Body of pancreas (tissue), 4 donors: ENCODE measurements around the gene MINDY2. TPM values are rescaled to one million over a fixed set of nuclear protein-coding genes. Genes with fewer than 3 reads are reported as not detected.

Experiments used
- ATAC-seq: fragments of 150-250 bp; one replicate; pipeline ENCODE4 v1.9.1; 2016
- DNase-seq, 4 donors: peaks; one replicate each; pipeline ENCODE4 v3.0.0-alpha.2; 2019
- H3K27ac ChIP-seq, 4 donors: fragments of 200-600 bp; sonication (generic); 1 replicate in 3 of 4; 2 replicates in 1 of 4; pipeline versions ENCODE4 v1.5.1 to v1.6.1; 2016 to 2019; ENCODE audit warnings: mild to moderate bottlenecking in 1 of 4, mixed read lengths in 1 of 4, moderate library complexity in 1 of 4
- H3K27me3 ChIP-seq, 2 donors: fragments of 200-600 bp; sonication (generic); one replicate each; pipeline ENCODE4 v1.6.0; 2016; ENCODE audit warnings: mild to moderate bottlenecking in 1 of 2
- H3K36me3 ChIP-seq, 2 donors: fragments of 200-600 bp; sonication (generic); replicated peaks in 1 of 2; 2 replicates each; pipeline ENCODE4 v1.5.1; 2016; ENCODE audit warnings: low read depth in 2 of 2; ENCODE audit not compliant: insufficient read depth in 1 of 2
- H3K4me1 ChIP-seq: fragments of 200-600 bp; sonication (generic); one replicate; pipeline ENCODE4 v1.6.0; 2016
- H3K4me3 ChIP-seq, 2 donors: fragments of 200-600 bp; sonication (generic); 1 replicate in 1 of 2; 2 replicates in 1 of 2; pipeline ENCODE4 v1.5.1; 2016 to 2019
- H3K9me3 ChIP-seq, 3 donors: fragments of 200-600 bp; sonication (generic); 1 replicate in 2 of 3; 2 replicates in 1 of 3; pipeline ENCODE4 v1.5.1; 2016
- POLR2A ChIP-seq, 3 donors: fragments of 450-650 bp; IDR thresholded peaks; one replicate each; pipeline ENCODE4 v1.6.1; 2016; ENCODE audit warnings: antibody characterized with exemption in 3 of 3, mild to moderate bottlenecking in 2 of 3
- WGBS, 2 donors: methylation state at CpG; one replicate each; pipeline ENCODE4 v1.1.5; 2017; 5-methylcytosine and 5-hydroxymethylcytosine counted together
- intact Hi-C: fragments of 100-400 bp; cut with DNase I; formaldehyde crosslinking; loops from one replicate; pipeline ENCODE4 v1.15.1; 2023
- total RNA-seq, 2 donors: library from RNA; depleted of rRNA; stranded (reverse); fragments of >200 nt; gene quantifications; one replicate each; pipeline ENCODE4 v1.1.0, GENCODE V29; 2016
- TF ChIP-seq, protein P1 (sequence below), 7 experiments: fragments of 450-650 bp in 4 of 7; fragments of 200-600 bp in 3 of 7; sonication (generic) in 3 of 7; IDR thresholded peaks; one replicate each; pipeline ENCODE4 v1.5.1; 2016 to 2019; ENCODE audit warnings: antibody characterized with exemption in 7 of 7

MINDY2 gene
- total RNA-seq, 2 donors from 2014 or later = 8.9 to 11.9 TPM

DNA sequence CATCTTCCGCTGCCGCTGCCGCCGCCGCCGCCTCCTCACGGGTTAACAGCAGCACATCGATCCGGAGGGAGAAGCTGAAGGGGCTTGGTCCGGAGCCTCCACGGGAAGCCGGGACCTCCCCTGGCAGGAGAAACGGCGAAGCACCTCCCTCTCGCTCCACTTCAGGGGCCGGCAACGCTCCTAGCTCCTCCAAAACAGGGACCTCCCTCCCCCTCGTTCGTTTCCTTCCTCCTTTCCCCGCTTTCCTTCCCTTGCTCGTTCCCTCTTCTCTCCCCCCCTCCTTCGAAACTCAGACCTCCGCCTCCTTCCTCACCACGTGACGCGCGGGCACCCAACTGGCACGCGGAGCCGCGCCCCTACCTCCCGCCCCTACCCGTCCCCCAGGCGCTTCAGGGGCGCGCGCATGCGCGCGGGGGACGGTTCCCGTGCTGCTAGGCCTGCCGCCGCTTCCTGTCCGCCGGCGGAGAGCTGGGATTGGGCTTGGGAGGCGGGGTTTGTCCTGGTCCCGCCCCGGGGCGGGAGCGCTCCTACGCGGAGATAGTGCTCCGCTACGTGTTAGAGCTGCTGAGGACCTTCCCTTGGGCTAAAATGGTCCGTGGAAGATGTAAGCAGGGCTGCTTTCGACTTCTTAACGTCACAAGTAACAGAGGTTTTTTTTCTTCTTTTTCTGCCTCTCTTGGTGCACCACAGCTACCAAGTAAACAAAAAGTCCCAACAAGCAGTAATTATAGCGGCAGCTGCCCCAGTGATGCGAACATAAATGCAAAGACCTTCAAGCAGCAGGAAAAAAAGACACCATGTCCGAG lies 21.4 kb upstream of the MINDY2 start, which contains the start of gene ADAM10:
ADAM10 (minus strand) TSS at position 176 of the 806 bp plus-strand sequence; CDS start at position 3, 173 bp downstream.
- intact Hi-C loops = no loop called here
- Histone ChIP-seq H3K4me1 (peaks cover 17% of the 10 kb centered on the region), H3K4me3 (peak within 1 kb of the TSS; percentile 84 to 99), H3K27me3 (no peaks in the 10 kb centered on the region), H3K36me3 (no peaks in the 10 kb centered on the region), H3K27ac (peak within 1 kb of the TSS; percentile 90 to 97 (median 94)), H3K9me3 (no peaks in the 10 kb centered on the region)
- WGBS, 2 donors = 0% methylated on average over 42 to 59 of the region's 62 CpGs
- TF ChIP-seq, protein P1, sequence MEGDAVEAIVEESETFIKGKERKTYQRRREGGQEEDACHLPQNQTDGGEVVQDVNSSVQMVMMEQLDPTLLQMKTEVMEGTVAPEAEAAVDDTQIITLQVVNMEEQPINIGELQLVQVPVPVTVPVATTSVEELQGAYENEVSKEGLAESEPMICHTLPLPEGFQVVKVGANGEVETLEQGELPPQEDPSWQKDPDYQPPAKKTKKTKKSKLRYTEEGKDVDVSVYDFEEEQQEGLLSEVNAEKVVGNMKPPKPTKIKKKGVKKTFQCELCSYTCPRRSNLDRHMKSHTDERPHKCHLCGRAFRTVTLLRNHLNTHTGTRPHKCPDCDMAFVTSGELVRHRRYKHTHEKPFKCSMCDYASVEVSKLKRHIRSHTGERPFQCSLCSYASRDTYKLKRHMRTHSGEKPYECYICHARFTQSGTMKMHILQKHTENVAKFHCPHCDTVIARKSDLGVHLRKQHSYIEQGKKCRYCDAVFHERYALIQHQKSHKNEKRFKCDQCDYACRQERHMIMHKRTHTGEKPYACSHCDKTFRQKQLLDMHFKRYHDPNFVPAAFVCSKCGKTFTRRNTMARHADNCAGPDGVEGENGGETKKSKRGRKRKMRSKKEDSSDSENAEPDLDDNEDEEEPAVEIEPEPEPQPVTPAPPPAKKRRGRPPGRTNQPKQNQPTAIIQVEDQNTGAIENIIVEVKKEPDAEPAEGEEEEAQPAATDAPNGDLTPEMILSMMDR (IDR thresholded peaks at IDR 0.05) = peak in 1 of 7 experiments; percentile 11
- TF ChIP-seq POLR2A (IDR thresholded peaks at IDR 0.05) = peak; percentile 60 to 94 (median 93)
- DNase-seq (peak; percentile 99), ATAC-seq (peak; percentile 98)

- ATAC-seq (no peak), DNase-seq (no peak)
- Histone ChIP-seq H3K27me3 (no peaks in the 10 kb centered on the region), H3K27ac (no peak overlapping the region), H3K4me3 (no peak overlapping the region), H3K4me1 (peaks cover 7% of the 10 kb centered on the region), H3K36me3 (no peaks in the 10 kb centered on the region), H3K9me3 (no peaks in the 10 kb centered on the region)
- TF ChIP-seq, protein P1 (IDR thresholded peaks at IDR 0.05) = no peak
- no peak for TF ChIP-seq POLR2A (IDR thresholded peaks at IDR 0.05)
- WGBS, 2 donors = 77 to 80% methylated on average over 3 of the region's 3 CpGs
- intact Hi-C loops = no loop called here
Measured at GRCh38 chr15:58752716-58753115, 18.4 kb upstream of the MINDY2 start.

GRCh38 chr15:58755350-58755749 lies 15.8 kb upstream of the MINDY2 start:
- no peak overlapping the region for H3K4me3 ChIP-seq
- TF ChIP-seq POLR2A (IDR thresholded peaks at IDR 0.05) = no peak
- TF ChIP-seq, protein P1 (IDR thresholded peaks at IDR 0.05) = no peak
- no peak for ATAC-seq
- intact Hi-C loops = no loop called here
- no peaks in the 10 kb centered on the region for H3K27me3 ChIP-seq
- no peak for DNase-seq
- H3K9me3 ChIP-seq = no peaks in the 10 kb centered on the region
- 93 to 96% methylated on average over 3 of the region's 3 CpGs for WGBS, 2 donors
- peaks cover 5% of the 10 kb centered on the region for H3K4me1 ChIP-seq
- no peak overlapping the region for H3K27ac ChIP-seq
- no peaks in the 10 kb centered on the region for H3K36me3 ChIP-seq

GRCh38 chr15:58755956-58756355 lies 15.1 kb upstream of the MINDY2 start:
- DNase-seq (peak in 2 of 4 donors; percentile 27 to 37), ATAC-seq (no peak)
- Histone ChIP-seq H3K27me3 (no peaks in the 10 kb centered on the region), H3K4me3 (no peak overlapping the region), H3K36me3 (no peaks in the 10 kb centered on the region), H3K9me3 (no peaks in the 10 kb centered on the region), H3K4me1 (no peaks in the 10 kb centered on the region), H3K27ac (no peak overlapping the region)
- 40 to 46% methylated on average over 6 of the region's 6 CpGs for WGBS, 2 donors
- intact Hi-C loops = no loop called here
- no peak for TF ChIP-seq POLR2A (IDR thresholded peaks at IDR 0.05)
- TF ChIP-seq, protein P1 (IDR thresholded peaks at IDR 0.05) = no peak
